Measurements from ENCODE around the gene ALOX5AP. TPM values are rescaled to one million over a fixed set of nuclear protein-coding genes. Genes with fewer than 3 reads are reported as not detected.
A peak's percentile ranks its signal among the peaks of the same experiment; 100 is the strongest.

Gene ALOX5AP
- total RNA-seq, 1 donor from 2014 or later = 0.57 TPM

DNA sequence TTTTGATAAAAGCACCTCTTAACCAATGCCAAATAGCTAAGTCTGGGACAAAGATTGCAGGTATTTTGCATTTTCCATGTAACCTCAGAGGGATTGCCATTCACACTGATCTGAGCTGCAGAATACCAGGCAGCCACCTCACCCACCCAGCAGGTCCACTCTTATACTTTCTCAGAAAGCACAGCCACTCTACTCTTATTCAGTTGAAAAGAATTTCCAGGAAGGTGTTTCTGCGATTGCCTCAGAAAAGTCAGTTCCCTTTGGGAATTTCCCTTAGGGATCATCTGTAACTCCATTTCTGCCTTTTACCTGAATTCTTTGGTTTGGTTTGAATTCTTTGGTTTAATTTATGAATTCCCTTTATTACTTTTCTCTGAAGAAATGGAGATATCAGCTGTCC is 904 bp upstream of the ALOX5AP start:
- H3K9me3 Mint-ChIP-seq (ENCODE audit: low read depth) = no peaks in the 10 kb centered on the region
- peaks cover 15% of the 10 kb centered on the region for H3K4me1 Mint-ChIP-seq (ENCODE audit: low read depth)
- H3K36me3 Mint-ChIP-seq (ENCODE audit: low read depth) = no peaks in the 10 kb centered on the region
- peak overlapping the region; percentile 93 for H3K27ac Mint-ChIP-seq (ENCODE audit: unreplicated experiment)
- no peak for DNase-seq (ENCODE audit: low spot score)
- H3K4me3 Mint-ChIP-seq (ENCODE audit: unreplicated experiment) = no peak overlapping the region
- H3K27me3 Mint-ChIP-seq (ENCODE audit: low read depth) = no peaks in the 10 kb centered on the region
- TF ChIP-seq, protein P1, sequence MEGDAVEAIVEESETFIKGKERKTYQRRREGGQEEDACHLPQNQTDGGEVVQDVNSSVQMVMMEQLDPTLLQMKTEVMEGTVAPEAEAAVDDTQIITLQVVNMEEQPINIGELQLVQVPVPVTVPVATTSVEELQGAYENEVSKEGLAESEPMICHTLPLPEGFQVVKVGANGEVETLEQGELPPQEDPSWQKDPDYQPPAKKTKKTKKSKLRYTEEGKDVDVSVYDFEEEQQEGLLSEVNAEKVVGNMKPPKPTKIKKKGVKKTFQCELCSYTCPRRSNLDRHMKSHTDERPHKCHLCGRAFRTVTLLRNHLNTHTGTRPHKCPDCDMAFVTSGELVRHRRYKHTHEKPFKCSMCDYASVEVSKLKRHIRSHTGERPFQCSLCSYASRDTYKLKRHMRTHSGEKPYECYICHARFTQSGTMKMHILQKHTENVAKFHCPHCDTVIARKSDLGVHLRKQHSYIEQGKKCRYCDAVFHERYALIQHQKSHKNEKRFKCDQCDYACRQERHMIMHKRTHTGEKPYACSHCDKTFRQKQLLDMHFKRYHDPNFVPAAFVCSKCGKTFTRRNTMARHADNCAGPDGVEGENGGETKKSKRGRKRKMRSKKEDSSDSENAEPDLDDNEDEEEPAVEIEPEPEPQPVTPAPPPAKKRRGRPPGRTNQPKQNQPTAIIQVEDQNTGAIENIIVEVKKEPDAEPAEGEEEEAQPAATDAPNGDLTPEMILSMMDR (IDR thresholded peaks at IDR 0.05) = no peak

DNA sequence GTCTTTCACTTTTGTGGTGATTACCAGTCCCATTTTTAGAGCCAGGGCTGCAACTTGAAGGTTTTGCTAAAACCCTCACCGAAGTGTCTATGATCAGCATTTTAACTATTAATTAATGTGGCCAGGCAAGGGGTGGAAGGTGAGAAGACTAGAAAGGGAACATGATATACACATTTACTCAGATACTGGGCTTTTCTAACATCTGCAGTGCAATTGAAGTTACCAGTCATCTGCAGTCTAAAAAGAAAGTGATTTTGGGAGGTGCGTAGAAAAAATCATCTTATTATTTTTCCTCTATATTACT is 481 bp downstream of the ALOX5AP start:
- TF ChIP-seq, protein P1 (IDR thresholded peaks at IDR 0.05) = no peak
- H3K27me3 Mint-ChIP-seq (ENCODE audit: low read depth) = no peaks in the 10 kb centered on the region
- no peak overlapping the region for H3K4me3 Mint-ChIP-seq (ENCODE audit: unreplicated experiment)
- no peaks in the 10 kb centered on the region for H3K9me3 Mint-ChIP-seq (ENCODE audit: low read depth)
- peaks cover 27% of the 10 kb centered on the region for H3K4me1 Mint-ChIP-seq (ENCODE audit: low read depth)
- no peak for DNase-seq (ENCODE audit: low spot score)
- H3K36me3 Mint-ChIP-seq (ENCODE audit: low read depth) = no peaks in the 10 kb centered on the region
- no peak overlapping the region for H3K27ac Mint-ChIP-seq (ENCODE audit: unreplicated experiment)

DNA sequence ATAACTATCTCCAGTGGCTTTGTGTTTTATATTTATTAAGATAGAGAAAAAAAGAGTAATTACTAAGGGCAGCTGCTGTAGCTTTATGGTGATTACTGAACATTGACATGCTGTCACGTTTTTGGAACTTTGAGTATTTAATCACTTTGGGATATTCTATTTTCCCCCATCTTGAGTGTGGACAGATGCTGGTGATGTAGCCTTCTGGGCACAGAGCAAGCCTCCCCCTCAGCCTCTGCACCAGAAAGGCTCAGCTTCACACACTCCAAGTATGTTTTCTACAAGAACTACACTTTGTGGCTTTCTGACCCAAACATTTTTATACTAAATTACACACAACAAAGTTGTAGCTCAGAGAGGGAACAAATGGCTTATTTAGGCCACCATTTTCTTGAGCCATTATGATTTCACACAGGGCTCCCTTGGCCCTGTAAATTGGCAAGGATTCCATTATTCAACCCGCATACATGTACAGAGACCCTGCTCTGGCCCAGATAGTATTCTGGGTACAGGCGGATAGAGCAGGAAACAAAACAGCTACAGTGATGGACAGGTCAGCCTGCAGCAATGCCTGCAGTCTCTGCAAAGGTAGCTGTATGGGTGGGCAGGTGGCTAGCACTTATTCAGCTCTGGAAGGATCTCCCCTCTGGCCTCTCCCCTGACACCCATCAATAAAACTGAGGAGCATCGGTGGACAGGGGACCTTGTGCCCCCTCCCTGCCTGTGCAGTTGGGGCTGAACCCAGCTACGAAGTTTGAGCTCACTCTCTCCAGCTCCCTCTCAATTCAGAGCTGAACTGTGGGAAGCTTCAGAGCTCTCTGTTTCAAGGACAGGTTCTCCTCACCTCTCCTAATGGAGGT is 1.3 kb downstream of the ALOX5AP start:
- TF ChIP-seq, protein P1 (IDR thresholded peaks at IDR 0.05) = no peak
- no peak overlapping the region for H3K4me3 Mint-ChIP-seq (ENCODE audit: unreplicated experiment)
- no peak overlapping the region for H3K27ac Mint-ChIP-seq (ENCODE audit: unreplicated experiment)
- H3K4me1 Mint-ChIP-seq (ENCODE audit: low read depth) = peaks cover 27% of the 10 kb centered on the region
- H3K36me3 Mint-ChIP-seq (ENCODE audit: low read depth) = no peaks in the 10 kb centered on the region
- no peaks in the 10 kb centered on the region for H3K9me3 Mint-ChIP-seq (ENCODE audit: low read depth)
- no peaks in the 10 kb centered on the region for H3K27me3 Mint-ChIP-seq (ENCODE audit: low read depth)
- DNase-seq (ENCODE audit: low spot score) = no peak

DNA sequence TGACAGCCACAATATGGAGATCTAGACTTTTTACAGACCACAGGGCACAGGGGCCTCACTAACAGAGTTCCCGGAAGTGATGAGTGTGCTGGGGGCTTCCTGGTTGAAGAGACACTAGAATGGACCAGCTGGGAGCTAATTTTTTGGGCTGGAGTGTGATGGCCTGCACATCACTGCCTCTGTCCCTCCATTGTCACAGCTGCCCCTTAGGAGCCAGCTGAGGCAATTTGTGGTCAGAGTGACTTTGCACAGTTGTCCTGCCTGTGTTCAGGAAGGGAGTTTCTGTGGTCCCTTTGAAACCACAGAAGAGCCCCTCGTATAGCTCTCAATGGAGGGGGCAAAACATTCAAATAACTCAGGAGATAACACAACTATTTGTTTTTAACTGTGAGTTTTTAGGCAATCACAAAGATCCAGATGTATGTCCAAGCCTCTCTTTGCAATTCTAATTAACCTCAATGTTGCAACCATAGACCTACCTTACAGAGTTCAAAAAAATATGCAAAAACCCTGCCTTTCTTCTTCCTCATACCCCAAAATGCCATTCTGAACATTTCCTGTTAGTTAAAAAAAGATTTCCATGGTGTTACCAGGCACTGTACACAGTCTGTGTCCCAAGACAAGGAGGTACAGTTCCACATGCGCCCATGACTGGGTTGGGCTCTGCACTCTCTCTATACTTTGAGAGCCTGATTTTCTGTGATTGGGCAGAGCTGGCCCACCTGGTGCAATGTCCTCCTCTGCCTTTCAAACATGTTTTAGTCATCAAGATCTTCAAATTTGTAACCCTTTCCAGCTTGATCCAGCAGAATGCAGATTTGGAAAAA is 2.4 kb downstream of the ALOX5AP start:
- Mint-ChIP-seq H3K4me3 (ENCODE audit: unreplicated experiment) (no peak overlapping the region), H3K9me3 (ENCODE audit: low read depth) (no peaks in the 10 kb centered on the region), H3K27me3 (ENCODE audit: low read depth) (no peaks in the 10 kb centered on the region), H3K27ac (ENCODE audit: unreplicated experiment) (no peak overlapping the region), H3K36me3 (ENCODE audit: low read depth) (no peaks in the 10 kb centered on the region), H3K4me1 (ENCODE audit: low read depth) (peaks cover 29% of the 10 kb centered on the region)
- TF ChIP-seq, protein P1 (IDR thresholded peaks at IDR 0.05) = no peak
- DNase-seq (ENCODE audit: low spot score) = no peak

DNA sequence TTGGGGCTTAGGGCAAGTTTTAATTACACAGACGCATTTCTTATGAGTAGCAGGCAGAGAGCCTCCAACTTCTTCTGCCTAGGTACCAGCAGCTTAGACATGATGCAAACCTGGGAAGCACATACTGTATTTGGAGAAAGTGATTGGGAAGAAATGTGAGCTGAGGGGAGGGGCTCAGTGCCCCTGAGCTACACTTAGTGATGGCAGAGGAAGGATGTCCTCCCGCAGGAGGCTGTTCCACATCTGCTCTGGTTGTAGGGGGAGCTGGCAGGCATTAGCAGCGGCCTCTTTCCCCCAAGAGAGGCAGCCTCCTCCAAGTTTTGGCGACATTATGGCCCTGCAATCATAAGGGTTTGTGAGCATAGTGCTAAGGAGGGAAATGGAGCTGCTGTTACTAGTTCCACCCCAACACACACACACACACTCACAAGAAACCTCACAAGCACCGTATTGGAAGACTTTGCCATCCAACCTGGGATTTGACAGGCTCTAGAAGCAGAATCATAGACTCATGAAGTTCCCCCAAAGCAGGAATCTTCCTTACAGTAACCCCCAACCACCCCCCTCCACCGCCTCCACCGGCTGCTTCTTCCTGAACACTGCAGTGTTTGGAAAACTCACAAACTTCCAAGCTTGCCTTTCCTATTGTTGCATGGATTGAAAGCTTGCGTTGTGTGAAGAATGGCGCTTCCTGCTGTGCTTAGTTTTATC is 3.3 kb downstream of the ALOX5AP start:
- H3K4me1 Mint-ChIP-seq (ENCODE audit: low read depth) = peaks cover 39% of the 10 kb centered on the region

More for the DNA sequence above, 3.3 kb downstream of the ALOX5AP start:
- no peak overlapping the region for H3K4me3 Mint-ChIP-seq (ENCODE audit: unreplicated experiment)
- no peaks in the 10 kb centered on the region for H3K9me3 Mint-ChIP-seq (ENCODE audit: low read depth)
- TF ChIP-seq, protein P1 (IDR thresholded peaks at IDR 0.05) = no peak
- H3K36me3 Mint-ChIP-seq (ENCODE audit: low read depth) = no peaks in the 10 kb centered on the region
- no peaks in the 10 kb centered on the region for H3K27me3 Mint-ChIP-seq (ENCODE audit: low read depth)
- no peak for DNase-seq (ENCODE audit: low spot score)
- H3K27ac Mint-ChIP-seq (ENCODE audit: unreplicated experiment) = no peak overlapping the region
